Ishikawa (cell line): ENCODE measurements around the gene HTR3E.

Experiments used
- CEBPB ChIP-seq: IDR thresholded peaks from 2 replicates; pipeline ENCODE4 v1.6.1; 2012
- CREB1 ChIP-seq: IDR thresholded peaks from 2 replicates; pipeline ENCODE4 v1.6.1; 2012; ENCODE audit warnings: low read depth
- EGR1 ChIP-seq: IDR thresholded peaks from 2 replicates; pipeline ENCODE4 v1.6.1; 2012
- EP300 ChIP-seq: IDR thresholded peaks from 2 replicates; pipeline ENCODE4 v1.6.1; 2012; ENCODE audit warnings: borderline replicate concordance
- FOXM1 ChIP-seq: IDR thresholded peaks from 2 replicates; pipeline ENCODE4 v1.6.1; 2012; ENCODE audit warnings: low read depth, borderline replicate concordance
- MAX ChIP-seq: IDR thresholded peaks from 2 replicates; pipeline ENCODE4 v1.6.1; 2012
- NFIC ChIP-seq: IDR thresholded peaks from 2 replicates; pipeline ENCODE4 v1.6.1; 2012
- RAD21 ChIP-seq: IDR thresholded peaks from 2 replicates; pipeline ENCODE4 v1.6.1; 2012; ENCODE audit warnings: low read depth
- REST ChIP-seq: IDR thresholded peaks from 2 replicates; pipeline ENCODE4 v1.6.1; 2012; ENCODE audit warnings: low read depth, mild to moderate bottlenecking
- TAF1 ChIP-seq: IDR thresholded peaks from 2 replicates; pipeline ENCODE4 v1.6.1; 2012; ENCODE audit warnings: low read depth, mild to moderate bottlenecking
- TCF12 ChIP-seq: IDR thresholded peaks from 2 replicates; pipeline ENCODE4 v1.6.1; 2012; ENCODE audit warnings: low read depth
- TEAD4 ChIP-seq: IDR thresholded peaks from 2 replicates; pipeline ENCODE4 v1.6.1; 2012
- USF1 ChIP-seq: IDR thresholded peaks from 2 replicates; pipeline ENCODE4 v1.6.1; 2012
- YY1 ChIP-seq: IDR thresholded peaks from 2 replicates; pipeline ENCODE4 v1.6.1; 2012; ENCODE audit warnings: low read depth
- ZBTB7A ChIP-seq: IDR thresholded peaks from 2 replicates; pipeline ENCODE4 v1.6.1; 2012; ENCODE audit warnings: low read depth

Gene HTR3E

GRCh38 chr3:184155644-184156521, 59.0 kb downstream of the HTR3E start:
- TF ChIP-seq USF1 (no peak), TCF12 (0 out of 2 replicates have a peak, but pooled peaks have one; percentile 9), REST (peak; percentile 60; the same call in 1 of the 2 replicates), FOXM1 (no peak), MAX (peak; percentile 3; the same call in 1 of the 2 replicates)

GRCh38 chr3:184156522-184156955, 59.7 kb downstream of the HTR3E start:
- TF ChIP-seq EP300, result no peak
- no peak for TF ChIP-seq REST
- TF ChIP-seq CREB1, result no peak
- no peak for TF ChIP-seq YY1
- TF ChIP-seq FOXM1, result no peak
- no peak for TF ChIP-seq EGR1
- TF ChIP-seq RAD21, result no peak
- TF ChIP-seq CEBPB, result no peak
- peak; percentile 6; the same call in 1 of the 2 replicates for TF ChIP-seq MAX
- TF ChIP-seq ZBTB7A, result no peak; the same call in 1 of the 2 replicates
- TF ChIP-seq TEAD4, result peak; percentile 67
- TF ChIP-seq NFIC, result no peak
- no peak for TF ChIP-seq TAF1
- TF ChIP-seq USF1, result no peak
- 0 out of 2 replicates have a peak, but pooled peaks have one; percentile 34 for TF ChIP-seq TCF12
